ENCODE results near the gene PTGIS. TPM values are rescaled to one million over a fixed set of nuclear protein-coding genes. Genes with fewer than 3 reads are reported as not detected.

The PTGIS gene
- total and polyA plus RNA-seq, 2 of the 4 experiments (the other 2 are of a cell fraction) = 1.6 to 2.6 TPM

DNA sequence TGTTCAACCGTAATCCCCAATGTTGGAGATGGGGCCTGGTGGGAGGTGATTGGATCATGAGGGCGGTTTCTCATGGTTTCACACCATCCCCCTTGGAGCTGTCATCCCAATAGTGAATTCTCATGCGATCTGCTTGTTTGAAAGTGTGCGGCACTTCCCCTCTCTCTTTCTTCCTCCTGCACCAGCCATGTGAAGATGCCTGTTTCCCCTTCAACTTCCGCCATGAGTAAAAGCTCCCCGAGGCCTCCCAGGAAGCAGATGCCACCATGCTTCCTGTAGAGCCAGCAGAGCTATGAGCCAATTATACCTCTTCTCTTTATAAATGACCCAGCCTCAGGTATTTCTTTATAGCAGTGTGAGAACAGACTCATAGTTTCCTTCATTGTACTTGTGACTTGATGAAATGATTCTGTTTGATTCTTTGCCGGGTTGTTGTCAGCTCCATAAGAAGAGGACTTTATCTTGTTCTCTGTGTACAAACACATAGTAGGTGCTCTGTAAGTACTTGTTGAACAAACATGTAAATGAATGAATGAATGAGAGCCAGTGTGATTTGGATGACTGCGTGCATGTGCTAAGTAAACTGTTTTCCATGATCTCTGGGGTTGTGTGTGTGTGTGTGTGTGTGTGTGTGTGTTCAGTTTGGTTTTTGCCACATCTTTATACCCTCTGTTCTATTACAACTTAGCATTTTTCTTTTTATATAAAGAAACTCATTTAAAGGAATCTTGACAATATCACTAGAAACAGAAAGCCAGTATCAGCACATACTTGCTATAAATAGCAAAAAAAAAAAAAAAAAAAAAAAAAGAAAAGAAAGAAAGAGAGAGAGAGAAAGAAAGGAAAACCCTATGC is 22.5 kb upstream of the PTGIS start (continued):
- TF ChIP-seq MAFK (IDR thresholded peaks at IDR 0.05; ENCODE audit: low read depth, low read length) (no peak), POLR2A (IDR thresholded peaks at IDR 0.05; ENCODE audit: low read depth, low read length) (no peak), MXI1 (IDR thresholded peaks at IDR 0.05; ENCODE audit: borderline replicate concordance, low read depth, low read length) (no peak), MAZ (IDR thresholded peaks at IDR 0.05; ENCODE audit: borderline replicate concordance, low read depth, low read length) (no peak), NFE2L2 (IDR thresholded peaks at IDR 0.05; ENCODE audit: low read depth, low read length) (no peak)

DNA sequence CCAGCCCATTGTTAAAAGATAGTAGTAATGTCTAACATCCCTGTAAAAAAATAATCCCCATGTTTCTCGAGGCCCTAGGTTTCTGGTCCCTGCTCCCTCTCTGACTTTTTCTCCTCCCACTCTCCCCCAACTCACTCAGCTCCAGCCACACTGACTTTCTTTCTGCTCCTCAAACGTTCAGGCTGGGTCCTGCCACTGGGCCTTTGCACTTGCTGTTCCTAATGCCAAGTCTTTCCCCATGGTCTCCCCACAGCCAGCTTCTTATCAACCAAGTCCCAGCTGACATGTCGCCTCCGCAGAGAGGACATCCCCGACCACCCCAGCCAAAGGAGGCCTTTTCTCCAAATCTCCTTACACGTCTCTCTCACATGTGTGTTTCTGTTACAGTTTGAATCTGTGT is 21.8 kb upstream of the PTGIS start:
- H3K4me3 ChIP-seq (ENCODE audit: insufficient read depth, low read depth, low read length) = no peak overlapping the region
- WGBS, 2 experiments (ENCODE audit: extremely low coverage in 2 of 2, insufficient read length in 1 of 2) = 63% methylated on average over 2 of the region's 6 CpGs; no CpG with 5 or more reads in 1 of the 2 experiments
- H3K56ac ChIP-seq (ENCODE audit: extremely low read depth, insufficient read depth, low read length) = no peak overlapping the region
- 0 out of 2 replicates have a peak, but pooled peaks cover 6% of the 10 kb centered on the region for H3K9me1 ChIP-seq (ENCODE audit: insufficient read depth, low read length)
- H3K4me1 ChIP-seq (ENCODE audit: control insufficient read depth, insufficient read depth, low read length) = peaks cover 31% of the 10 kb centered on the region
- H2AK5ac ChIP-seq (ENCODE audit: low read depth, low read length) = peak overlapping the region; percentile 24; the same call in 1 of the 2 replicates
- peak overlapping the region; percentile 37; the same call in 1 of the 3 replicates for H2BK15ac ChIP-seq (ENCODE audit: low read depth, low read length)
- H4K91ac ChIP-seq (ENCODE audit: insufficient read depth, low read depth, low read length) = peak overlapping the region; percentile 40; the same call in 1 of the 2 replicates
- H2AFZ ChIP-seq (replicated peaks; ENCODE audit: low read length, poor library complexity) = no peak overlapping the region
- no peak overlapping the region for H3K14ac ChIP-seq (replicated peaks; ENCODE audit: low read depth, low read length)
- H3K27ac ChIP-seq (ENCODE audit: insufficient read depth, low read length) = no peak overlapping the region
- H3K27me3 ChIP-seq (ENCODE audit: control insufficient read depth, insufficient read depth, low read length) = no peaks in the 10 kb centered on the region
- H3K9ac ChIP-seq (ENCODE audit: low read depth, low read length) = no peak overlapping the region
- H3K23ac ChIP-seq (ENCODE audit: low read depth, low read length) = no peak overlapping the region
- no peaks in the 10 kb centered on the region for H3K9me3 ChIP-seq (ENCODE audit: control insufficient read depth, insufficient read depth, low read length)
- intact Hi-C loops (cut with micrococcal nuclease) (no loop called here), dilution Hi-C loops (cut with HindIII; ENCODE audit: low sequenced_read_pairs, unreplicated experiment) (no loop called here), in situ Hi-C loops (cut with MboI; ENCODE audit: low sequenced_read_pairs) (no loop called here)
- peak overlapping the region; percentile 51 for H2AK9ac ChIP-seq (replicated peaks; ENCODE audit: low read depth, low read length, poor library complexity)
- POLR2A ChIA-PET (ENCODE audit: unreplicated experiment) = no interaction called here
- ATAC-seq (ENCODE audit: low read depth) (no peak), DNase-seq (no peak)
- no peak overlapping the region for H2BK5ac ChIP-seq (ENCODE audit: low read depth, low read length, poor library complexity, severe bottlenecking)
- no peaks in the 10 kb centered on the region for H4K20me1 ChIP-seq (ENCODE audit: insufficient read depth, low read length)
- TF ChIP-seq RAD21 (IDR thresholded peaks at IDR 0.05; ENCODE audit: low read length) (no peak), CHD1 (IDR thresholded peaks at IDR 0.05; ENCODE audit: low read depth, low read length) (no peak), POLR2A (IDR thresholded peaks at IDR 0.05; ENCODE audit: low read depth, low read length) (no peak), MXI1 (IDR thresholded peaks at IDR 0.05; ENCODE audit: borderline replicate concordance, low read depth, low read length) (no peak), RCOR1 (IDR thresholded peaks at IDR 0.05; ENCODE audit: insufficient replicate concordance, low read length) (no peak)
- peak overlapping the region in 1 of 2 experiments; percentile 10; a peak in 1 of 4 replicates for H4K8ac ChIP-seq (ENCODE audit: low read depth in 2 of 2, low read length in 2 of 2)
- H3K79me1 ChIP-seq (ENCODE audit: low read depth in 1 of 2, low read length in 2 of 2) = no peaks in the 10 kb centered on the region
- H4K5ac ChIP-seq (ENCODE audit: low read depth, low read length) = peak overlapping the region; percentile 7; the same call in 1 of the 2 replicates
- CTCF ChIA-PET = interaction anchor here (1.6 kb wide), 1 partner anchor 48 kb away, joined by 4 read pairs; no protein-coding TSS in a partner anchor
- H3K4ac ChIP-seq (ENCODE audit: low read depth, low read length) = no peak overlapping the region
- no peak overlapping the region for H2BK20ac ChIP-seq (ENCODE audit: low read depth, low read length)
- H3K4me2 ChIP-seq (ENCODE audit: low read depth, low read length) = no peak overlapping the region
- peak overlapping the region; percentile 21; the same call in 1 of the 2 replicates for H3K18ac ChIP-seq (ENCODE audit: low read depth, low read length)
- no peak overlapping the region for H2BK120ac ChIP-seq (ENCODE audit: low read depth, low read length)
- no peaks in the 10 kb centered on the region for H3K36me3 ChIP-seq (ENCODE audit: control insufficient read depth, insufficient read depth, low read length)
- no TSS peak for BruUV-seq (replicated peaks)
